GM18526 (cell line): Measurements from ENCODE around the gene SHISA6.

Experiments used
- POLR2A ChIP-seq: IDR thresholded peaks from 3 replicates; pipeline ENCODE4 v1.6.1; 2011; ENCODE audit not compliant: insufficient read length; ENCODE audit errors: extremely low read depth

SHISA6 gene

DNA sequence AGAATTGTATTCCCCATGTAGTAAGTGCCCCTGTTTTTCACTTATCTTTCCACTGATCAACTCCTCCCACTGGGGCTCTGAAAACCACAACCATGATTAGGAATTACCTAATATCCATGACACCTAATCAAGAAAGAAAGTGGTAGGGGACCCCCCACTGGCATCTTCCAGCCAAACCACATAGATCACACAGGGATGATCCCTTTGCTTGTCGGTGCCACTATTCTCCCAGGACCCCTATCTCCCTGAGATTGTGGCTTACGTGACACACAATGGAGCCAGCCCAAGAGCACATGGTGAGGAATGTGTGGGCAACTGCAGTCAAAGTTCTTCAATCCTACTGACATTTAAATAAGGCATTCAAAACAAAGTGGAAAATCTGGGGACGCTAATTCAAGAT, 339.7 kb downstream of the SHISA6 start:
- no peak for TF ChIP-seq POLR2A

DNA sequence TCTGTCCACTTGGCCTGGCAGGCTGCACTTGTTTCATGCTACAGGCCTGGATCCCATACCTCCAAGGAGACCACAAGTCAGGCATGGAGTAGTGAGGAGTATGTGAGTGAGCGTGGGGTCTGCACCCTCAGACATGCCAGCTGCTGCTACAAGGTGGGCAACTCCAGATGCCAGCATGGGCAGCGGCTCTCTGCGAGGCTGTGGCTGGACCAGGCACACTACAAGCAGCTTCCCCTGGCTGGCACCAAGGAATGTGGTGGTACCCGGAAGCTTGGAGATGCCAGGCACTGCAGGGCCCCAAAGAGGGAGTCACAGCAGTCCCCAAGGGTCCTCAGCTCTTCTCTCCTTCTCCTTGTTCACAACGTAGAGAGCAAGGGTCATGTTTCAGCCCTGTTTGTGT, 341.2 kb downstream of the SHISA6 start:
- no peak for TF ChIP-seq POLR2A

DNA sequence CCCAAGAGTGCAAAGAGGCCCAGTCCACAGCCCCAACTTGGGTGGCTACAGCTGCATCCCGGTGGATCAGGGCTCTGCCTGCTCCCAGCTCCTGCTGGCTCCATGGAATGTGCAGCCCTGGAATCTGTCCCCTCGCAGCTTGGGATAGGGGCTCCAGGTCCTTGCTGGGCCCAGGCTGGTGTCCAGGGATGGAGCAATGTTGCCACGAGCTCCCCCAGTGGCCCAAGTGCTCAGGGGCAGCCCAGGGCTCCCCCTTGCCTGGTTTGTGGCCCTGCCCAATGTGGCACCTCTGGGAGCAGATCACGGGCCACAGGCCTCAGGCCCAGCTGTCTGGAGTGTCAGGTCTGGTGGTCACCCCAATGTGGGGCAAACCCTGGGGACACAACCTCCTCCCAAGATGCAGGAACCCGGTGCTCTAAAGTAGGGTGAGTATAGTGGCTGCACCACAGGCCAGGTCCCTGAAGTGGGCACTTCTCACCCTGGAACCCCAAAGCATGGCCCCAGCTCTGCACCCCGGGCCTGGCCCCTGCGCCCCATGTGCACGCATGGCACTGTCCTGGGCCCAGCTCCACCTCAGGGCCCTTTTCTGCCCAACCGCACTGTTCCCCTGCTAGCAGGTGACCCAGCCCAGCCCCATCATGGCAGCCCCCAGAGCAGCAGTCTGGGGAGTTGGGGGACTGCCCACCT, 342.4 kb downstream of the SHISA6 start:
- no peak for TF ChIP-seq POLR2A

DNA sequence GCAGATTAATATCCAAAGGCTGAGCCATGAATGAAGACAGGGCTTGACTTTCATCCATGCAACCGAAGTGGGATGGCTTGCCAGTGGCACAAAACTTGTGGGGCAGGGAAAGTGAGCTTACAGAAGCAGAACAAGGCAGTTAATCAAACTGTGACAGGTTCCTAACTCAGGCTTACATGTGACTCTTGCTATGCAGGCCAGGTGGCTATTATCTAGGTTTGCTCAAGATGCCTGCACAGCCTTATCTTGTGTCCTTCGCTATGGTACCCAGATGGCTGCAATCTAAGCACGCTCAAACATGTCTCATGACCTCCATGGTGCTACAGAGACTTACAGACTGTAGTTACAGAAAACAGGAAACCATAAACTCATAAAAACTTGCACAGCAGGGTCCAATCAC, 348.7 kb downstream of the SHISA6 start:
- no peak for TF ChIP-seq POLR2A

DNA sequence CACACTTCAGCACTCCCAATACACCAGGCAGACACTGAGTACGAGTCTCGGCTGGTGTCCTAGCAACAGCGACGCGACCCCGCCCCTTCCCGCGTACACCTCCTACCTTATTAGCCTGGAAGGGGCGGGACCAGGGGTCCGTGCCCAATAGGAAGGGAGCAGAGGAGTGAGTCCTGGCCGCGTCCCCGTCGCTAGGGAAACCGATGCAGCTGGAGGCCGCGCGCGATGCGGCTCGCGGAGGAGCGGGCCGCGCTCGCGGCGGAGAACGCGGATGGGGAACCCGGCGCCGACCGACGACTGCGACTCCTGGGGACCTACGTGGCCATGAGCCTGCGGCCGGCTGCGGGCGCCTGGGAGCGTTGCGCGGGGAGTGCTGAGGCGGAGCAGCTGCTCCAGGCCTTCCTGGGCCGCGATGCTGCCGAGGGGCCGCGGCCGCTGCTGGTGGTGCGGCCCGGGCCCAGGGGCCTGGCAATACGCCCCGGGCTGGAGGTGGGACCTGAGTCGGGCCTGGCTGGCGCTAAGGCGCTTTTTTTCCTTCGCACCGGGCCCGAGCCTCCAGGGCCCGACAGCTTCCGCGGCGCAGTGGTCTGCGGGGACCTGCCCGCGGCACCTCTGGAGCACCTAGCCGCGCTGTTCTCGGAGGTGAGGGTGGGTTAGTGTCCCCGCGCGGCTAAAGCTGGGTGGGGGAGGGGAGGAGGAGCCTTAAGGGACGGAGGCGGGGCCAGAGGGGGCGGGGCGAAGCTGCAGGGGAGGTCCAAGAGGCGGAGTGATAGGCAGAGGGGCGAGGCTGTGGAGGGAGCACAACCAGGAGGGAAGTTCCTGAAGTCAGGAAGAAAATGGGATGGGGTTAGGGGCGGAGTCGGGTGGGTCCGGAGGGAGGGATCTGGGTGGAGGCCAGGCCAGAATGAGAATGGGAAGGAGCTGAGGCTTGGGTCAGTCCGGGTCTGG, 357.5 kb downstream of the SHISA6 start, which contains the start of gene DNAH9:
DNAH9 (plus strand) TSS at position 197 of the 948 bp plus-strand sequence; CDS start at position 226, 29 bp downstream.
- TF ChIP-seq POLR2A = no peak

DNA sequence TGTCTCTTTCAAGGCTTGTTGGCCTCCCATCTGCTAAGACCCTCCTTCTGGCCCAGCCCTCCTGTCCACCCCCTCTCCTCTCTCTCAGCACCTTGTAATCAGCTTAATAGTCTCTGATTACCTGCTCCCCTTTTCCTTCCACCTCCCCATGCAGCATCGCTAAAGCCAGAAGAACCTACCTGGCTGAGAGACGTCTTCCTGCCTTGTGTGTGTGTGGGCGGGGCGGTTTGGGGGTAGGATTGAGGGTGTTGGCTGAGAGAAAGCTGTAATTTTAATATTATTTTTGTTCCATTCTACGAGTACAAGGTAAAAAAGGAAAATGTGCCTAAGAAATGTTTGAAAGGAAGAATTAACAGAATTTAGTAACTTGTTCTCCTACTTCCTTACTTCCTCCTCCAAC, 360.6 kb downstream of the SHISA6 start:
- no peak for TF ChIP-seq POLR2A

DNA sequence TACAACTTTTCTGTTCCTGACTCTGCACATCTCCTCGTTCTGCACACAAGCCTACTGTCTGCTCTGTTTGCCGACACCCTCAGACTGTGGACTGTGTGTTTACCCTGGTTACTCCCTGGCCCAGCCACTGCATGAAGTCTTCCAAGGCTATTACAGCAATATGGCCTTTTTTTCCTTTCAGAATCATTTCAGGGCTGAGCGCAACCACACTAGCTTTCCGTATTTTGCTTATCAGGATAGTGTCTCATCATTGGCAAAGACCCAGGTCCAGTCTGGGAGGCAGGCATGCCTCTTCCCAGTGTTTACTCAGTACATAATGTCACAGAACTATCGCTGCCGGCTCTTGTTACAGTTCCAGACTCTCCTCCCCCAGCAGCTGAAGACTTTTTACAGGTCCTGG, 367.4 kb downstream of the SHISA6 start:
- TF ChIP-seq POLR2A = no peak

DNA sequence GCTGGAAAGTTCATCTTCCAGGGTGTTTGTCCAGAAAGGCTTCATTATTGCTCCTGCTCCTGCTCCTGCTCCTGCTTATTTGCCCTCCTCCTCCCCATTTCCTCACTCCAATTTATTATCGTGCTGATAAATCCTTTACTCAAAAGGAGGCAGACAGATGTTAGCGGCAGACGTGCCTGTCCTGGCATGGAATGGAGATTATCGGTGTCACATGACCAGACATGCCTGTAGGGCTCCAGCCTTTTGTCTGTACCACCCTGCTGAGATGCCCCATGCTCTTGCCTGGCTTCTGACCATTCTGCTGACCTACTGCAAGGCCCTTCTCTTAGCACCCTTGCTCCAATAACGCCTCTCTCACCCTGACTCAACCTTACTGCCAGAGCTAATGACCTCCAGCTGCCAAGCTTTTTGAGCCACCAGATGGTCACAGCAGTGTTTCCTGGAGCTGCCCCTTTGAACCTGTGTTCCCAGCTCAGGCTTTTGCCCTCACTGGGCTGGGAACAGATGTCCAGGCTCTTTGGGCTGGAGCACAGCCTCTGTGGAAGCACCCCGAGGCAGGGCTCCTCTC, 370.1 kb downstream of the SHISA6 start:
- no peak for TF ChIP-seq POLR2A

DNA sequence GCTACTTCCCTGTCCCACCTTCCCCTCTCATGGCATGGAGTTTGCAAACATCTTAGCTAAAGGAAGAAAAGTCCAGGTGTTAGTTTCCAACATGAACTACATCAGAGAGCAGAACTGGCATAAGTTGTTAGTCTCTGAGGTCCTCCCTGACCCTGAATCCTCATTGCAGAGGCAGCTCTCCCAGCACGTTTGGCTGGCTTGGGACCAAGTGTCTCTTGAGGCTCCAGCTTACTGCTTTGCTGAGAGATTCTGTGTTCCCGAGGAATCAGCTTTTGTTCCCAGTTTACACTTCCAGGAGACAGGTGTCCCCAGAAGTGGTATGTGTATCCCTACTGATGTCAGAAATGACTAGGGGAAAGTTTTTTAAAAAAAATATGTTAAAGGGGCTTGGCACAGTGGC, 371.9 kb downstream of the SHISA6 start:
- no peak for TF ChIP-seq POLR2A
